ENCODE data around the gene ZNF724. TPM values are rescaled to one million over a fixed set of nuclear protein-coding genes. Genes with fewer than 3 reads are reported as not detected.
"Not testable (repeated sequence)": the region's sequence is repeated elsewhere in the genome, so short reads cannot be mapped to it uniquely, and the experiment has no call there.

Gene ZNF724
- total RNA-seq, 1 donor from 2014 or later, result 0.79 TPM

DNA sequence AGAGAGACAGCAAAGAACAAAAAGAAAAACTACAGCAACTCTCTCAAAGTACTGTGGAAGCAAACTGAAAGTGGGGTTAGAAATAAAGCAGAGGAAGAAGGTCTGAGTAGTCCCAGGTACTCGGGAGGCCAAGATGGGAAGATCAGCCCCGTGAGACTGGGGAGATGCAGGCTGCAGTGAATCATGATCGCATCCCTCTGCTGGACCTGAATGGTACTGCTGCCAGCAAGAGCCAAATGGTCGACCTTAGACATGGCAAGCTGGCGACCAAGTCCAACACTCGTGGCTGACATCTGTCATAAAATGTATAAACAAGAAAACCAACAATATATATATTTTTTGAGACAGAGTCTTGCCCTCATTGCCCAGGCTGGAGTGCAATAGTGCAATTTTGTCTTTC is 33.7 kb upstream of the ZNF724 start:
- Histone ChIP-seq H3K36me3 (ENCODE audit: control insufficient read depth, insufficient read depth, low read length) (no peaks in the 10 kb centered on the region), H3K27me3 (ENCODE audit: control insufficient read depth, insufficient read depth, low read length) (no peaks in the 10 kb centered on the region), H3K4me3 (ENCODE audit: low read depth, low read length) (no peak overlapping the region)
- DNase-seq (ENCODE audit: low read depth) (peak; percentile 15), FAIRE-seq (no peak)
- TF ChIP-seq, protein P1, sequence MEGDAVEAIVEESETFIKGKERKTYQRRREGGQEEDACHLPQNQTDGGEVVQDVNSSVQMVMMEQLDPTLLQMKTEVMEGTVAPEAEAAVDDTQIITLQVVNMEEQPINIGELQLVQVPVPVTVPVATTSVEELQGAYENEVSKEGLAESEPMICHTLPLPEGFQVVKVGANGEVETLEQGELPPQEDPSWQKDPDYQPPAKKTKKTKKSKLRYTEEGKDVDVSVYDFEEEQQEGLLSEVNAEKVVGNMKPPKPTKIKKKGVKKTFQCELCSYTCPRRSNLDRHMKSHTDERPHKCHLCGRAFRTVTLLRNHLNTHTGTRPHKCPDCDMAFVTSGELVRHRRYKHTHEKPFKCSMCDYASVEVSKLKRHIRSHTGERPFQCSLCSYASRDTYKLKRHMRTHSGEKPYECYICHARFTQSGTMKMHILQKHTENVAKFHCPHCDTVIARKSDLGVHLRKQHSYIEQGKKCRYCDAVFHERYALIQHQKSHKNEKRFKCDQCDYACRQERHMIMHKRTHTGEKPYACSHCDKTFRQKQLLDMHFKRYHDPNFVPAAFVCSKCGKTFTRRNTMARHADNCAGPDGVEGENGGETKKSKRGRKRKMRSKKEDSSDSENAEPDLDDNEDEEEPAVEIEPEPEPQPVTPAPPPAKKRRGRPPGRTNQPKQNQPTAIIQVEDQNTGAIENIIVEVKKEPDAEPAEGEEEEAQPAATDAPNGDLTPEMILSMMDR (IDR thresholded peaks at IDR 0.05; ENCODE audit: insufficient read depth, low read length, severe bottlenecking), result peak; percentile 52

- Histone ChIP-seq H3K4me3 (ENCODE audit: low read depth, low read length) (no peak overlapping the region), H3K36me3 (ENCODE audit: control insufficient read depth, insufficient read depth, low read length) (no peaks in the 10 kb centered on the region), H3K27me3 (ENCODE audit: control insufficient read depth, insufficient read depth, low read length) (no peaks in the 10 kb centered on the region)
- FAIRE-seq, result no peak
- TF ChIP-seq, protein P1 (IDR thresholded peaks at IDR 0.05; ENCODE audit: insufficient read depth, low read length, severe bottlenecking), result no peak
- DNase-seq (ENCODE audit: low read depth), result no peak
Observed at GRCh38 chr19:23281663-23282276, 31.6 kb upstream of the ZNF724 start.

GRCh38 chr19:23278118-23278517 is 27.9 kb upstream of the ZNF724 start:
- peak; percentile 38 for DNase-seq (ENCODE audit: low read depth)
- H3K4me3 ChIP-seq (ENCODE audit: low read depth, low read length); H3K27me3 ChIP-seq (ENCODE audit: control insufficient read depth, insufficient read depth, low read length); FAIRE-seq; H3K36me3 ChIP-seq (ENCODE audit: control insufficient read depth, insufficient read depth, low read length): not testable (repeated sequence)

- DNase-seq (ENCODE audit: low read depth) (peak; percentile 82), FAIRE-seq (no peak)
- no peaks in the 10 kb centered on the region for H3K27me3 ChIP-seq (ENCODE audit: control insufficient read depth, insufficient read depth, low read length)
- peak overlapping the region; percentile 52 for H3K4me3 ChIP-seq (ENCODE audit: low read depth, low read length)
- no peaks in the 10 kb centered on the region for H3K36me3 ChIP-seq (ENCODE audit: control insufficient read depth, insufficient read depth, low read length)
- TF ChIP-seq, protein P1 (IDR thresholded peaks at IDR 0.05; ENCODE audit: insufficient read depth, low read length, severe bottlenecking), result no peak
Observed at GRCh38 chr19:23273590-23274412, 23.6 kb upstream of the ZNF724 start.

DNA sequence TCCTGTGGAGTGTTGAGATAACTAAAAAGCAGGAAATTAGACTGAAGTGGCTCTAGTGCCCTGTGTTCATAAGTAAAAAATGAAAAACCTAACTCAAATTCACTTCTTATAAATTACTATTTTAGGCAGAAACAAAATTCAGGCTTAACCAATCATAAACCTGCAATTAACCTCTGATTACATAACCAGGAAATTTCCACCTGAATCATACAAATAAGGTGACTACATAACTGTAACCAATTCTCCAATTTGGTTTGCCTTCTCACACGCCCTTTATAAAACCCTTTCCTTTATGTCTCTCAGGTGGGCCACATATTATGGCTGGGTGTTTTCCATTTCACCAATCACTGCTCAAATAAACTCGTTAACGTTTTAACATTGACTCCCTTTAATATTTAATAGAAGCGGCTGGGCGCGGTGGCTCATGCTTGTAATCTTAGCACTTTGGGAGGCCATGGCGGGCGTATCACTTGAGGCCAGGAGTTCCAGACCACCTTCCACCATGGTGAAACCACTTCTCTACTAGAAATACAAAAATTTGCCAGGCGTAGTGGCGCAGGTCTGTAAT is 22.9 kb upstream of the ZNF724 start:
- TF ChIP-seq, protein P1 (IDR thresholded peaks at IDR 0.05; ENCODE audit: insufficient read depth, low read length, severe bottlenecking), result no peak
- H3K36me3 ChIP-seq (ENCODE audit: control insufficient read depth, insufficient read depth, low read length), result no peaks in the 10 kb centered on the region
- FAIRE-seq, result no peak
- H3K27me3 ChIP-seq (ENCODE audit: control insufficient read depth, insufficient read depth, low read length), result no peaks in the 10 kb centered on the region
- H3K4me3 ChIP-seq (ENCODE audit: low read depth, low read length), result peak overlapping the region; percentile 52
- no peak for DNase-seq (ENCODE audit: low read depth)

DNA sequence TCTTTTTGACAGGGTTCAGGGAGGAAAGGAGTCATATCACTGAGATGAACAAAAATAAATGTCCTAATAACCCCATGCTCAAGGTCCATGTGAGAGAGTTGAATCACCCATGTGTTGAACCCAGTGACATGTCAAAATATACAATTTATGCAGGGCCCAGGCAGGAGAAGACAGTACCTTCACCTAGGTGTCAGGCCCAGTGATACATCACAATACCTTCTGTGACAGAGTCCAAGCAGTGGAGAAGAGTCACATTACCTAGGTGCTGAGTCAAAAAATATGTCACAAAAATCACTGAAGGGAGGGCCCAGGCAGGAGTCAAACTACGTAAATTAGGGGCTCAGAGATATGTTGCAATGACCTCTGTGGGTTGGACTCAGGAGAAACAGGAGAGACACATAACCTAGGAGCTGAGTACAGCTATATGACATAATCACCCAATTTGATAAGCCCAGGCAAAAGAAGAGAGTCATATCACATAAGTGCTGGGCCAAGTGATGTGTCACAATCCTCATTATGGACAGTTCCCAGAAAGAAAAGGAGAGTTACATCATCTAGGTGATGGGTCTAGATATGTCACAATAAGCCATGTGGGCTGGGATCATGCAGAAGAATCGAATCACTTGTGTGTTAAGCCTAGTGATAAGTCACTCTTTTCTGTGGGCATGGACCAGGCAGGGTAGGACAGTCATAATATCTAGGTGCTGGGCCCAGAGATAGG is 13.8 kb upstream of the ZNF724 start:
- TF ChIP-seq, protein P1 (IDR thresholded peaks at IDR 0.05; ENCODE audit: insufficient read depth, low read length, severe bottlenecking), result no peak
- Histone ChIP-seq H3K27me3 (ENCODE audit: control insufficient read depth, insufficient read depth, low read length) (no peaks in the 10 kb centered on the region), H3K36me3 (ENCODE audit: control insufficient read depth, insufficient read depth, low read length) (no peaks in the 10 kb centered on the region), H3K4me3 (ENCODE audit: low read depth, low read length) (no peak overlapping the region)
- DNase-seq (ENCODE audit: low read depth) (peak; percentile 46), FAIRE-seq (no peak)

Measured in bronchial epithelial cell (primary cell).